Measurements from ENCODE around the gene PHYHD1.
A peak's percentile ranks its signal among the peaks of the same experiment; 100 is the strongest.

The PHYHD1 gene

DNA sequence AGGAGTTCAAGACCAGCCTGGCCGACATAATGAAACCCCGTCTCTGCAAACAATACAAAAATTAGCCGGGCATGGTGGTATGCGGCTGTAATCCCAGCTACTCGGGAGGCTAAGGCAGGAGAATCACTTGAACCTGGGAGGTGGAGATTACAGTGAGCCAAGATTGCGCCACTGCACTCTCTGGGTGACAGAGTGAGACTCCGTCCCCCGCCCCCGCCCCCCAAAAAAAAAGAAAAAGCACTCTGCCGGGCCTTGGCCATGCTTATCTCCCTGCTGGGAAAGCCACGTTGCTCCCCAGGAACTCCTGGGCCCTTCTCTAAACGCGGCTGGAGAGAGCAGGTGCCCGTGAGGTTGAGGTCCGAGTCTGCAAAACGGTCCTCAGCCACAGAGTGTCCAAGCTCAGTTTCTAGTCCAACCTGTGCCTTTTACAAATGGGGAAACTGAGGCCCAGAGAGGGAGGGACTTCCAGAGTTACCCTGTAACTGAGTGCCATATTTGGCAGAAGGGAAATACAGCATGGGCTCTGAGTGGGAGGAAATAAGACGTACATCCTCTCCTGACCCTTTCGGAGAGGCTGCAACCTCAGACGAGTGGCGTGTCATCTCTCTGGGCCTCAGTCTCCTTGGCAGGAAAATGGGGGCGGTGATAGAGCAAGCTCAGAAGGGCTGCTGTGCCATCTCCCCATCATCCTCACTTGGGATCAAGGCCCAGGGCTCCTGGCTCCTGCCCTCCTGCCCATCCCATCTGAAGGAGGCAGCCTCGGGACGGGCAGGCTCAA, 6.6 kb upstream of the PHYHD1 start:
- Histone ChIP-seq H3K4me3 (ENCODE audit: low read length) (no peak overlapping the region), H3K9me3 (ENCODE audit: control insufficient read depth, low read depth, low read length) (no peaks in the 10 kb centered on the region), H3K36me3 (ENCODE audit: control insufficient read depth, low read depth, low read length) (peaks cover 49% of the 10 kb centered on the region), H3K27me3 (ENCODE audit: control insufficient read depth, insufficient read depth, low read length) (no peaks in the 10 kb centered on the region), H3K27ac (ENCODE audit: low read length) (no peak overlapping the region), H3K9ac (ENCODE audit: low read length) (no peak overlapping the region), H3K4me1 (ENCODE audit: control insufficient read depth, low read depth, low read length) (peaks cover 18% of the 10 kb centered on the region)

DNA sequence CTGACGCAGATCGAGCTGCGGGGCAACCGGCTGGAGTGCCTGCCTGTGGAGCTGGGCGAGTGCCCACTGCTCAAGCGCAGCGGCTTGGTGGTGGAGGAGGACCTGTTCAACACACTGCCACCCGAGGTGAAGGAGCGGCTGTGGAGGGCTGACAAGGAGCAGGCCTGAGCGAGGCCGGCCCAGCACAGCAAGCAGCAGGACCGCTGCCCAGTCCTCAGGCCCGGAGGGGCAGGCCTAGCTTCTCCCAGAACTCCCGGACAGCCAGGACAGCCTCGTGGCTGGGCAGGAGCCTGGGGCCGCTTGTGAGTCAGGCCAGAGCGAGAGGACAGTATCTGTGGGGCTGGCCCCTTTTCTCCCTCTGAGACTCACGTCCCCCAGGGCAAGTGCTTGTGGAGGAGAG, 4.6 kb upstream of the PHYHD1 start:
- Histone ChIP-seq H3K4me1 (ENCODE audit: control insufficient read depth, low read depth, low read length) (peaks cover 14% of the 10 kb centered on the region), H3K27ac (ENCODE audit: low read length) (no peak overlapping the region), H3K9me3 (ENCODE audit: control insufficient read depth, low read depth, low read length) (no peaks in the 10 kb centered on the region), H3K4me3 (ENCODE audit: low read length) (no peak overlapping the region), H3K36me3 (ENCODE audit: control insufficient read depth, low read depth, low read length) (peaks cover 29% of the 10 kb centered on the region), H3K9ac (ENCODE audit: low read length) (no peak overlapping the region), H3K27me3 (ENCODE audit: control insufficient read depth, insufficient read depth, low read length) (no peaks in the 10 kb centered on the region)

DNA sequence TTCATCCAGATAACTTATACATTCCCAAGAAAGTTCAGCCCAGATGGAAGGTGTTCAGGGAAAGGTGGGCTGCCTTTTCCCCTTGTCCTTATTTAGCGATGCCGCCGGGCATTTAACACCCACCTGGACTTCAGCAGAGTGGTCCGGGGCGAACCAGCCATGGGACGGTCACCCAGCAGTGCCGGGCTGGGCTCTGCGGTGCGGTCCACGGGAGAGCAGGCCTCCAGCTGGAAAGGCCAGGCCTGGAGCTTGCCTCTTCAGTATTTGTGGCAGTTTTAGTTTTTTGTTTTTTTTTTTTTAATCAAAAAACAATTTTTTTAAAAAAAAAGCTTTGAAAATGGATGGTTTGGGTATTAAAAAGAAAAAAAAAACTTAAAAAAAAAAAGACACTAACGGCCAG, 4.0 kb upstream of the PHYHD1 start:
- H3K27me3 ChIP-seq (ENCODE audit: control insufficient read depth, insufficient read depth, low read length), result no peaks in the 10 kb centered on the region
- peaks cover 28% of the 10 kb centered on the region for H3K36me3 ChIP-seq (ENCODE audit: control insufficient read depth, low read depth, low read length)
- H3K4me3 ChIP-seq (ENCODE audit: low read length), result no peak overlapping the region
- no peaks in the 10 kb centered on the region for H3K9me3 ChIP-seq (ENCODE audit: control insufficient read depth, low read depth, low read length)
- H3K9ac ChIP-seq (ENCODE audit: low read length), result no peak overlapping the region
- H3K4me1 ChIP-seq (ENCODE audit: control insufficient read depth, low read depth, low read length), result peaks cover 12% of the 10 kb centered on the region
- H3K27ac ChIP-seq (ENCODE audit: low read length), result no peak overlapping the region

DNA sequence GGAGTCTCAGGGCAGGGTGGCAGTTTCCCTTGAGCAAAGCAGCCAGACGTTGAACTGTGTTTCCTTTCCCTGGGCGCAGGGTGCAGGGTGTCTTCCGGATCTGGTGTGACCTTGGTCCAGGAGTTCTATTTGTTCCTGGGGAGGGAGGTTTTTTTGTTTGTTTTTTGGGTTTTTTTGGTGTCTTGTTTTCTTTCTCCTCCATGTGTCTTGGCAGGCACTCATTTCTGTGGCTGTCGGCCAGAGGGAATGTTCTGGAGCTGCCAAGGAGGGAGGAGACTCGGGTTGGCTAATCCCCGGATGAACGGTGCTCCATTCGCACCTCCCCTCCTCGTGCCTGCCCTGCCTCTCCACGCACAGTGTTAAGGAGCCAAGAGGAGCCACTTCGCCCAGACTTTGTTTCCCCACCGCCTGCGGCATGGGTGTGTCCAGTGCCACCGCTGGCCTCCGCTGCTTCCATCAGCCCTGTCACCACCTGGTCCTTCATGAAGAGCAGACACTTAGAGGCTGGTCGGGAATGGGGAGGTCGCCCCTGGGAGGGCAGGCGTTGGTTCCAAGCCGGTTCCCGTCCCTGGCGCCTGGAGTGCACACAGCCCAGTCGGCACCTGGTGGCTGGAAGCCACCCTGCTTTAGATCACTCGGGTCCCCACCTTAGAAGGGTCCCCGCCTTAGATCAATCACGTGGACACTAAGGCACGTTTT, 3.5 kb upstream of the PHYHD1 start:
- Histone ChIP-seq H3K4me1 (ENCODE audit: control insufficient read depth, low read depth, low read length) (peaks cover 9% of the 10 kb centered on the region), H3K27ac (ENCODE audit: low read length) (no peak overlapping the region), H3K36me3 (ENCODE audit: control insufficient read depth, low read depth, low read length) (peaks cover 28% of the 10 kb centered on the region), H3K4me3 (ENCODE audit: low read length) (no peak overlapping the region), H3K27me3 (ENCODE audit: control insufficient read depth, insufficient read depth, low read length) (no peaks in the 10 kb centered on the region), H3K9me3 (ENCODE audit: control insufficient read depth, low read depth, low read length) (no peaks in the 10 kb centered on the region), H3K9ac (ENCODE audit: low read length) (no peak overlapping the region)

DNA sequence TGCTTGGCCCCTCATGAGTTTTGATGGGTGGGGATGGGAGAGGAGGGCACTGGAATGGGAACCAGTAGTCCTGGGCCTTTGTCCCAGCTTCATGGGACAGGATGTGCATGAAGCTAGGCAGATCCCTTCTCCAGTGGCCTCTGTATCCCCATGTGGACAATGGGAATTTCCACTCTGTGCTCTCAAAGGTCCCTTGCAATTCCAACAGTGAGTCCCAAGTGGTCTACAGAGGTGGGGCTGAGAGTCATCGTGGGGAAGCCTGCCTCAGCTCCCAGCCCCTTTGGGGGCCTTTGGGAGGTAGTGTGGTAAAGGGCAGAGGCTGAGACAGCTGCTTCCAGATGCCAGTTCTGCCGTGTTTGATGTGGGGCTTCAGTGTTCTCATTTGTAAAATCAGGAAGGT, 1.9 kb upstream of the PHYHD1 start:
- peaks cover 28% of the 10 kb centered on the region for H3K36me3 ChIP-seq (ENCODE audit: control insufficient read depth, low read depth, low read length)
- no peak overlapping the region for H3K9ac ChIP-seq (ENCODE audit: low read length)

DNA sequence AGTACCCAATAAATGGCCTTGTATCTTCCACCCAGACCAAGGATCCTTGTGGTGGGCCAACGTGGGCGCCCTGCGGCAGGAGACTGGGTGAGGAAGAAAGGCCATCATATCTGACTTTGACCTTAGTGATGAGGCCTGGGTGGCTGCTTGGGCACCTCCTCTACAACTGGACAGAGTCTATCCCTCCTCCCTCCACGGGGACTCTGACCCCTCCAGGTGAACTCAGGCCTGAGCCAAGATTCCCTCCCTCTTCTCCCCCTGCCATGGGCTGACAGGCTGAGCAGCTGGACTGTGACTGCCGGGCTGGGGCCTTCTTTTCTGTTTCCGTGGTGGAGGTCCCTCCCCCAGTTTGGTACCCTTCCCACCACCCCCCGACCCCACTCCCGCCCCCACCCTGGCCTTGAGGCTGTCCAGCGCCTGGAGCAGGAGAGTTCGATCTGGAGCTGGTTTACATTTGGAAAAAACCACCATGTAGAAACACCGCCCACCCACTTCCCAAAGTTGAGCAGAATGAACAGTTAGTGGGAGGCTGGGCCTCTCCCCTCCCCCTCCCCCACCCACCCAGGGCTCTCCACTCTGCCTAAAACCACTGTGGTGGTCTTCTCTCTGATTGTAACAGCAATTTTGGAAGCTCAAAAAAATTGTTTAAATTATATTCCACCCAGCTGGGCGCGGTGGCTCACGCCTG, 1.2 kb upstream of the PHYHD1 start:
- Histone ChIP-seq H3K27me3 (ENCODE audit: control insufficient read depth, insufficient read depth, low read length) (no peaks in the 10 kb centered on the region), H3K4me3 (ENCODE audit: low read length) (no peak overlapping the region), H3K4me1 (ENCODE audit: control insufficient read depth, low read depth, low read length) (peaks cover 6% of the 10 kb centered on the region), H3K9ac (ENCODE audit: low read length) (no peak overlapping the region), H3K27ac (ENCODE audit: low read length) (no peak overlapping the region), H3K36me3 (ENCODE audit: control insufficient read depth, low read depth, low read length) (peaks cover 28% of the 10 kb centered on the region), H3K9me3 (ENCODE audit: control insufficient read depth, low read depth, low read length) (no peaks in the 10 kb centered on the region)

More for the DNA sequence above, 1.9 kb upstream of the PHYHD1 start:
- Histone ChIP-seq H3K27ac (ENCODE audit: low read length) (no peak overlapping the region), H3K9me3 (ENCODE audit: control insufficient read depth, low read depth, low read length) (no peaks in the 10 kb centered on the region), H3K27me3 (ENCODE audit: control insufficient read depth, insufficient read depth, low read length) (no peaks in the 10 kb centered on the region), H3K4me1 (ENCODE audit: control insufficient read depth, low read depth, low read length) (peaks cover 6% of the 10 kb centered on the region), H3K4me3 (ENCODE audit: low read length) (no peak overlapping the region)

DNA sequence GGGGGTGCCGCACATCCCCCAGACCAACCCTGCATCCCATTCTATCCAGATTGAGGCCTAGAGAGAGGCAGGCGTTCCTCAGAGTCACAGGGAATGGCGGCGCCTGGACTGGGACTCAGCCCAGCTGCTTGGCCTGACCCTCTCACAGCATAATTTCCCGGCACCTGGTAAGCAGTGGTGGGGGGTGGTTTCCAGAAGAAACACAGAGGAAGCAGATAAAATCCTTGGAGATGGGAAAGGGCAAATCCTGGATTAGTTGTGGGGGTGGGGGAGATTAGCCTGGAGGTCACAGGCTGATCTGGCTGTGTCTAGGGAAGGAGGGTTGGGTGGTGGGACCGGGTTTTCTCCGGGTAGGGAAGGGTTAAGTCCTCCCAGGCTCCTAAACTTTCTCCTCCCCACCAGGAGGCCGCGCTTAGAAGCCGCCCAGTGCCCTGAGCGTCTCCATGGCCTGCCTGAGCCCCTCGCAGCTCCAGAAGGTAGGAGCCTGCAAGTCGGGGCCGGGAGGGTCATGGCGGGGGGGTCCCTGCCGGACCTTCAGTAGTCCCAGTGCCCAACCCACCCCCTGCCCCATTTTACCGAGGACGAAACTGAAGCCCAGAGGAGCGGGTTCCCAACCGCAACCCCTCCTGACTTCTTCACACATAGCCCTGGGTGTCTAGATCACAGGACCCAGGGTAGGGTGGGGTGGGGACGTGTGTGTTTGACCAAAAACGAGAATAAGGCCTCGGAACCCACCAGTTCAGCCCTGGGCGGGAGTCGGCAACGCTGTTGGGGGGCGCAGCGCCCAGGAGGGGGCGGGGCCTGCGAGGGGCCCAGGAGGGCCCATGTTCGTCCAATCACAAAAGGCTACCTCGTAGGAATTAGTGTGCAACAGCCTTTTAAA, 1.3 kb downstream of the PHYHD1 start:
- Histone ChIP-seq H3K4me3 (ENCODE audit: low read length) (peak overlapping the region; percentile 77), H3K4me1 (ENCODE audit: control insufficient read depth, low read depth, low read length) (peaks cover 6% of the 10 kb centered on the region), H3K36me3 (ENCODE audit: control insufficient read depth, low read depth, low read length) (peaks cover 14% of the 10 kb centered on the region), H3K27me3 (ENCODE audit: control insufficient read depth, insufficient read depth, low read length) (no peaks in the 10 kb centered on the region), H3K9me3 (ENCODE audit: control insufficient read depth, low read depth, low read length) (no peaks in the 10 kb centered on the region), H3K27ac (ENCODE audit: low read length) (peak overlapping the region; percentile 66), H3K9ac (ENCODE audit: low read length) (peak overlapping the region; percentile 69)

DNA sequence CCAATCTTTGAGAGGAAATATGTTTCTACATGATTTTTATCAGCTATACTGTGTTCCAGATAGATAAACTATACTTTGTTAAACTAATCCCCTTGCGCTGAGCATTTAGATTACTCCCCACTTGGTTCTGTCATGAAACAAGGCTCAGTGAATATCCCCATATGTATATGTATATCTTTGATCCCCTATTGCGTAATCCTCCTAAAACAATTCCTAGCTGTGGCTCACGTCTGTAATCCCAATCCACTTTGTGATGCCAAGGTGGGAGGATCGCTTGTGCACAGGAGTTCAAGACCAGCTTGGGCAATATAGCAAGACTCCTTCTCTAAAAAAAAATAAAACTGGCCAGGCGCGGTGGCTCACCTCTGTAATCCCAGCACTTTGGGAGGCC, 2.7 kb downstream of the PHYHD1 start:
- peaks cover 6% of the 10 kb centered on the region for H3K4me1 ChIP-seq (ENCODE audit: control insufficient read depth, low read depth, low read length)
- H3K4me3 ChIP-seq (ENCODE audit: low read length), result no peak overlapping the region
- no peak overlapping the region for H3K27ac ChIP-seq (ENCODE audit: low read length)
- no peak overlapping the region for H3K9ac ChIP-seq (ENCODE audit: low read length)
- H3K9me3 ChIP-seq (ENCODE audit: control insufficient read depth, low read depth, low read length), result no peaks in the 10 kb centered on the region
- H3K27me3 ChIP-seq (ENCODE audit: control insufficient read depth, insufficient read depth, low read length), result no peaks in the 10 kb centered on the region
- peaks cover 2% of the 10 kb centered on the region for H3K36me3 ChIP-seq (ENCODE audit: control insufficient read depth, low read depth, low read length)

DNA sequence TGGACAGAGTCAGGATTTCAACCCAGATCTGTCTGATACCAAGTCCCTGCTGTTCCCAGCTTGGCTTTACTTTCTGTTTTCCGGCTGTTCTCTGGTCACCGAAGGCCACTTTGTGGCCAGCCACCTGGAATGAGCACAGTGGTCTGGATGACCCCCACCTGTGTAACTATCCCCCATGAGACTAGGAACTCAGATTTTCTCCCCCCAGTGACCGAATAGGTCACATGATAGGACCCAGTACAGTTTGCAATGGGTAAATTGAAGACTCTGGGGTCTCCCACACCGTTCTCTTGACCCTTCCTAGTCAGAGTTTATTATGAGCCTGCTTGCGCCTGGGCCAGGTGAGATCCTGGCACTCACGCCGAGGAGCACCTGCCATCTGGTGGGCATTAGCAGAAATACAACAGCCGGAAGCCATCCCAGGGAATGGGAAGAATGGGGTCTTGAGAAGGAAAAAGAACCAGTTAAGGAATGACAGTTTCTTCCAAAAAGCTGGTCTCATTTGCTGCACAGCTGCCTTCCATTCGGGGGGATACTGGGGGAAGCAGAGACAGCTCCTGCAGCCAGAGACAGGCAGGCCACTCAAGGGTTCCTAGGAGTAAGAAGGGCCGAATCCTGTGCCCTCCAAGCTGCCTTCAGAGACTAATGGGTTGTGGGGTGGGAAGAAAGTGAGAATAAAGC, 7.1 kb downstream of the PHYHD1 start:
- Histone ChIP-seq H3K27me3 (ENCODE audit: control insufficient read depth, insufficient read depth, low read length) (no peaks in the 10 kb centered on the region), H3K9ac (ENCODE audit: low read length) (no peak overlapping the region), H3K4me3 (ENCODE audit: low read length) (no peak overlapping the region), H3K4me1 (ENCODE audit: control insufficient read depth, low read depth, low read length) (no peaks in the 10 kb centered on the region), H3K9me3 (ENCODE audit: control insufficient read depth, low read depth, low read length) (no peaks in the 10 kb centered on the region), H3K27ac (ENCODE audit: low read length) (no peak overlapping the region), H3K36me3 (ENCODE audit: control insufficient read depth, low read depth, low read length) (no peaks in the 10 kb centered on the region)

DNA sequence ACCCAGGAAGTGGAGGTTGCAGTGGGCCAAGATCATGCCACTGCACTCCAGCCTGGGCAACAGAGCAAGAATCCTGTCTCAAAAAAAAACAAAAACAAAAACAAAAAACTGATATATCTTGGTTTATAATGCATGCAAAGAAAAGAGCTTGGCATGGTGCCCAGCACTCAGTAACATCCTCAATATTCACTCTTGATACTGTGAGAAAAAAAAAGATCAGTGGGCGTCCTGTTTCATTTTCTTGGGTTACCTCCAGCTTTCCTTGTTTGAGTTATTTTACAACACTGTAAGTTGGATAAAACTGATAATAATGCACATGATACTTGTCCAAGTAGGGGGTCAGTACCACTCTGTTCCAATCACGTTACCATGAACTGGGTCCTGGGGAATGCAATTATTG, 7.8 kb downstream of the PHYHD1 start:
- no peaks in the 10 kb centered on the region for H3K36me3 ChIP-seq (ENCODE audit: control insufficient read depth, low read depth, low read length)
- H3K9me3 ChIP-seq (ENCODE audit: control insufficient read depth, low read depth, low read length), result no peaks in the 10 kb centered on the region
- no peaks in the 10 kb centered on the region for H3K4me1 ChIP-seq (ENCODE audit: control insufficient read depth, low read depth, low read length)
- H3K27ac ChIP-seq (ENCODE audit: low read length), result no peak overlapping the region
- no peak overlapping the region for H3K9ac ChIP-seq (ENCODE audit: low read length)
- no peak overlapping the region for H3K4me3 ChIP-seq (ENCODE audit: low read length)
- H3K27me3 ChIP-seq (ENCODE audit: control insufficient read depth, insufficient read depth, low read length), result no peaks in the 10 kb centered on the region
